RPMI8226 (cell line): ENCODE results near the gene YY1.
A peak's percentile ranks its signal among the peaks of the same experiment; 100 is the strongest.
"Not testable (repeated sequence)": the region's sequence is repeated elsewhere in the genome, so short reads cannot be mapped to it uniquely, and the experiment has no call there.

Experiments
- DNase-seq: peaks from one replicate; pipeline ENCODE4 v3.0.0-alpha.2; 2015

Gene YY1

DNA sequence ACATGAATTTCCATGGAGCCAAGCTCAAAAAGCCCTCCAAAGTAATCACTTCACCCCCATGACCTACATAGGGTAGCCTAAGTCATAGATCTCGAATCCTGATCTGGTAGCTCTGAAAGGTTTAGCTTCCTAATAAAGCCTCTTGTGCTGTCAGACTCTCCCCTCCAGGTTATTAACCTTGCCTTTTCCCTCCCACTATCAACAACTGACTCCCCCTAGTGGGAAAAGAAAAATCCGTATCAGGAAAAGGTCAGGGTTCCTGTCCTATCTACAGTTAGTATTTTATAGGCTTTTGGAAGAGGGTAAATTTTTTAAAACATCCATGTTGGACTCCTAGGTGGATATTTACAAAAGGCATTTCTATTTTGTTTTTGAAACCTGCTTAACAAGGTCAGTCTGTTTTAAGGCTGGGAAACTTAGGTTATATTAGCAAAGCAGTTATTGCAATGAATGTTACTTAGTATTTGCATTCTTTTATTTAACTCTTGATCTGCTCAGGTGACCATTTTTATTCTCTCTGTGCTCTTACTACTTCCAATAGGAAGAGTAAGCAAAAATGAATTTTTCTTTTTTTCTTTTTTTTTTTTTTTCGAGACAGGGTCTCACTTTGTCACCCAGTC, 8.0 kb downstream of the YY1 start:
- peak; percentile 32 for DNase-seq

GRCh38 chr14:100250732-100251465, 12.0 kb downstream of the YY1 start:
- no peak for DNase-seq

DNA sequence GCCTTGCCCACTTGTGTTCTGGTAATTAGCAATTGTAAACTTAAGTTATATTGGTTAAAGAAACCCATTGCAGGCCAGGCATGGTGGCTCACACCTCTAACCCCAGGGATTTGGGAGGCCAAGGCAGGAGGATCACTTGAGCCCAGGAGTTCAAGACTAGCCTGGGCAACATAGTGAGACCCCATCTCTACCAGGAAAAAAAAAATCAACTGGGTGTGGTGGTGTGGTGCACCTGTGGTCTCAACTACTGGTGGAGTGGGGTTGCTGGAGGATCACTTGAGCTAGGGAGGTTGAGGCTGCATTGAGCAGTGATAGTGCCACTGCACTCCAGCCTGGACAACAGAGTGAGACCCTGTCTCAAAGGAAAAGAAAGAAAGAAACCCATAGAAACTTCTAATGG, 13.7 kb downstream of the YY1 start:
- DNase-seq = no peak

GRCh38 chr14:100256339-100256895, 17.5 kb downstream of the YY1 start:
- DNase-seq = peak; percentile 55

DNA sequence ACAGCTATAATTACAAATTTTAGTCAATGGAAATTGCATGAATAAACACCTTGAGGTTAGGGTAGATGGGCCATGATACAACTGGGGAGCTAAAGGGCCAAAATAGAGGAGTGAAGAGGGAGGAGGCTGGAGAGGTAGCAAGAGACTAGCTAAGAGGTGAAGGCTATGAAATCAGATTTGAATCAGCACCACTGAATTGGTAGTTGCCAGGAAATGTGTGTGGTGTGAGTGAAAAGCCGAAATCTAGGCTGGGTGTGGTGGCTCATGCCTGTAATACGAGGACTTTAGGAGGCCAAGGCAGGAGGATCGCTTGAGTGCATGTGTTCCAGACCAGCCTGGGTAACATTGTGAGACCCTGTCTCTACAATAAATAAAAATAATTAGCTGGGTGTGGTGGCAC, 22.7 kb downstream of the YY1 start:
- DNase-seq = no peak

DNA sequence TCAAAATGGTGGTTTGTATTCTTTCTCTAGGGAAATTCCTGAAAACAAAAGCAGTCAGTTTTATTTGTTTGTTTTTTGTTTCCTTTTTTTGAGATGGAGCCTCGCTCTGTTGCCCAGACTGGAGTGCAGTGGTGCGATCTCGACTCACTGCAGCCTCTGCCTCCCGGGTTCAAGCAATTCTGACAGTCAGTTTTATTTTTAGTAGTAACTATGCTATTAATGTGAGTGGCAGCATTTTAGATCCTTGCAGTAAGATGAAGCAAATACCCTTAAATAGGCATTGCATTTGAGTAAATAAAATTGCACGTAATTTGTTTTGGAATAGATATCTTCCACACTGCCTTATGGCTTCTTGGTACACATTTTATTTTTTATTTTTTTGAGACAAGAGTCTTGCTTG, 23.6 kb downstream of the YY1 start:
- no peak for DNase-seq

GRCh38 chr14:100263141-100263540, 24.2 kb downstream of the YY1 start:
- no peak for DNase-seq

DNA sequence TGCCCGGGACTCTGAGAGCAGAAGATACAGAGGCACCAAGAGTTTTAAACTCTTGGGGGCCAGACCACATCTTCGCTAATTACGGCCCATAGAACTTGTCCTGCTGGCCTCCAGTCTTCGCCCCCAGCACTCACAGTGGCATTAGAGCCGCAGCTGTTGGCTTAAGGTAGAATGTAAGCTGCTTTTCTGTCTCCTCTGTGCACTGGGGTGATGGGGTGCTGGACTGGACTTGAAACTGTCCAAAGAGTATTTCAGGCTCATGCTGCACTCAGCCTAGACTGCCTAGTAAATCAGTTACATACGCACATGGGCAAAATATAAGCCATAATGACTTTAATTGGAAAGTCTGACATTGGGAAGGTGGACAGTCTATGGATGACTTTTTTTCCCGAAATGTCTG, 29.0 kb downstream of the YY1 start:
- DNase-seq = no peak

- no peak for DNase-seq
Measured at GRCh38 chr14:100268591-100269207, 29.8 kb downstream of the YY1 start.

GRCh38 chr14:100271247-100271939, 32.4 kb downstream of the YY1 start:
- peak; percentile 14 for DNase-seq

DNA sequence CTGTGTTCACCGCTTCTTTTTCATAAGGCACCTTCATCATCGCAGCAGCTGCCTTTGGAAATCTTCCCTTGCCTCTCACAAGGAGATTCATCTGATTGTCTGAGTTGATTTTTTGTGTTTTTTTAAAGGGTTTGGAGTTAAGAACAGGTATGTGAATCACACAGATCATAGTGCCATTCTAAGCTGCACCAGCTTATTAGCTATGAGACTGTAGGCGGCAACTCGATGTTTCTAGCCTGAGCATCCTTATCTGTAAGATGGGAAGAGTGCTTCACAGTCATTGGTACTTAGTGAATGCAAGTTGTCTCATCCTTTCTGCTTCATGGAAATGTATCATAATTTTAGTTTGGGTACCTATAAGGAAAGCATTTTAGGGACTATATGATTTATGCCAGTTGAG, 35.3 kb downstream of the YY1 start:
- DNase-seq = no peak

GRCh38 chr14:100275214-100275613, 36.3 kb downstream of the YY1 start:
- no peak for DNase-seq

GRCh38 chr14:100278702-100279101, 39.8 kb downstream of the YY1 start:
- peak; percentile 36 for DNase-seq

DNA sequence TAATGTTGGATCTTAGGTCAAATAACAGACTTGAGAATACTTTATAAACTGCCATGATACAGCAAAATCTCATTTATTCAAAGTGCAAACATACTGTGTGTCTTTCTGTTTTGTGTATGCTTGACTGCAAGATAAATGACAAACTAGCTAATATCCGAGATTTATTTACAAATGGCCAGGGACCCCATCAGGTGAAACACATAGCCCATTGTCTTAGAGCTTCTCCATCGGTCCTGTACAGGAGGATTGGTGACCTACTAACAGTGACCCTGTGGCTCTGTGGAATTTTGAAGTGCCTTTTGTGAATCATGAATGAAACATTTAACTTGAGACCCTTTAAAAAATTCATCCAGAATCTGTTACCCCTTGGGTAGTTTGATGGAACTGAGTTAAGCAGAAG, 40.2 kb downstream of the YY1 start:
- DNase-seq = no peak

GRCh38 chr14:100279563-100279962, 40.6 kb downstream of the YY1 start:
- DNase-seq = no peak

DNA sequence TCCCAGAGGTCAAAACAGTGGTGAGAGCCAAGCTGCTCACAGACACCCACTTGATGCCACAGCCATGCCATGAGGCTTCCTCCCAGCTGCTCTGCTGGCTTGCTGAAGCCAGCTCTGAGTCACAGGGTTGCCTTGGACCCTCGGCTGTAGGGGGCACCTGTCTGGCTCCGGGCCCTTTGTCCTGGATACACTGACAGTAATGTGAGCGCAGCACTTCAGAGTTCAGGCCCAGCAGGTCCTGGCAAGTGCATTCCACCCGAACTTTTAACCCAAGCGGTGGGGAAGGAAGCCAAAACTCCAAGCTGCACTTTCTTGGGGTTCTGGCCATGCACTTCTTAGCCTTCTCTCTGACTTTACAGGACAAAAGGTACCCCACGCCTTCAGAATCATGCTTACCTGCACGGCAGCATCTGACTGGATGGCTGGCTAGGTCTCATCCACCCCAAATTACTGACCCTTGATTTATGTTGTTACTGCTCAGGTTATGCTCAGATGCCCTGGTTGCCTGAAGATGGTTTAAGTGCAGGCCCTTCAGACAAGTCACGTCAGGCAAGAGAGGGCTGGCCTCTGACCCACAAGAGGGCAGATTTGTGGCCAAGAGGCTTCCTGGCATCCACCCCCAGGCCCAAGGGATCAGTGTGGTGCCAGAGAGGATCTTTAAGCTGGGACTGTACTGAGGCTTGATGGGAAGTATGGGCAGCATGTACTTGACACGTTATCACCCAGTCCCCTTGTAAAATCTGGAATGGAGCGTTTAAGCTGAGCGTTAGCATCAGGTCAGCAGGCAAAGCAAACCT, 42.5 kb downstream of the YY1 start:
- no peak for DNase-seq

DNA sequence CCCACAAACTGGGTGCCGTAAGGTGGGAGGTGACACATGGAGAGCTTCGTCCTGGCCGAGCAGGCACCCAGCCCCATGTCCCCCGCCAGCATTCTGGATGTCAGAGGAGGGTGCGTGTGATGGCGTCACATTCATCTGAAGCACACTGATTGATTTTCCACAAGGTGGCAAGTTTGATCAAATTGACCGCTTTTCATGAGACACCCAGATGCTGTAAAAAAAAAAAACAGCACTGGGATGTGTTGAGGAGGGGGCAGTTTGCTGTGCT, 43.1 kb downstream of the YY1 start:
- DNase-seq = no peak

DNA sequence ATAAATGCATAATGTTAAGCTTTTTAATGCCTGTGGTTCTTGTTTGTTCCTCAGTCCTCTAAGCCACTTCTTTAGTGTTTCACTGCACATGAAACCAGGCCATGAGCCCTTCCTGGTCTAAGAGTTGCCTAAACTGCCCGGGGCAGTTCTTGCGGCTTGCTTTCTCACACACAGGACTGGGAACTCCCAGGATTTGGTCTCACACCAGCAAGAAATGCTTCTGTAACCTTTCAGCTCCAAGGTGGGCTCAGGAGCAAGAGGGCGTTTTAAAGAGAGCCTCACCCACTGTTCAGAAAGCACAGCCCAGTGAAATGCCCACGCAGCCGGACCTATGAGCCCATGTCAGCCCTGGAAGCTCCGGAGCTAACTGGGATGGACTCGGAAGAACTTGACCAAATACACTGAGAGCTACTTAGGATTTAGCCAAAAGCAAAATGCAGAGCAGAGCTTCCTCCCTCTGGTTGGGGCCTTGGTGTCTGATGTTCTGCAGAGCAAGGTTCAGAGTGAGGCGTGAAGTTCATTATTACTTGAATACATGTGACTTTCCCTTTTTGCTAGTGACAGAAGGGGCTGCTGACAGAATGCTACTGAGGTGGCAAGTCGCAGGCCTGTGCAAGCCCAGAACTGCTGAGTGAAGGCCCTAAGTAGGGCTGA, 43.9 kb downstream of the YY1 start:
- no peak for DNase-seq

- not testable (repeated sequence) for DNase-seq
Measured at GRCh38 chr14:100283436-100283835, 44.5 kb downstream of the YY1 start.

DNA sequence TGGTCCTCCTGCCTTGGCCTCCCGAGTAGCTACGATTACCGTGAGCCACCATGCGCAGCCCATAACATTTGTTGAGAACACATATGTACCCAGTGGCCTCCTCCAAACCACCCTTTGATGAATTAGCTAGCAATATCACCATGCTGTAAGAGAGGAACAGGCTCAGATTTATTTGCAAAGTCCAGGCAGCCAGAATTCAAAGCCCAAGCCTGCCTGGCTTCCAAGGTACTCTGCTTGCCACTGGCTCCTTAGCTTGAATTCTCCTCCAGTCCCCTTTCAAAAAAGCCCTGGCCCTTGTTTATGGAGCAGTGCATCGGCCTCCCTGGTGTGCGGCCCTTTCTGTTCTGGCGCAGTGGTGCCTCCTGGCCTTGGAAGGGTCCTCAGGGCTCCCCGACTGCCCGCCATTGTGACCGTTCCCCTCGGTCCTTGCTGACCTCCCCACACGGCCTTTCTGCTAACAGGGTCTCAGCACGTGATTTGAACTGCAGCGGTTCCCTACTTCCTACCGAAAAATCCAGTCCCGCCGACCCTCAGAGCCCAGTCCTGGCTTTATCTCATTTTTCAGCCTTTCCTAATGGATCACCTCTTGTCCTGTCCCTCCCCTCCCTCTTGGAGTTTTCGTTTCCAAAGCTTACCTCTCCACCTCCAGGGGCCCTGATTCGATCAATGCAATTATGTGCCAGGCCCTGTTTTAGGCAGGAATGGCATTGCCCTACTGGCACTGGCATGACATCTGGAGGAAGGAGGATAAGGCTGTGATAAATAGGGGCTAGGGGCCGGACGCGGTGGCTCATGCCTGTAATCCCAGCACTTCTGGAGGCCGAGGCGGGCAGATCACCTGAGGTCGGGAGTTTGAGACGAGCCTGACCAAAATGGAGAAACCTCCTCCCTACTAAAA, 45.3 kb downstream of the YY1 start:
- no peak for DNase-seq
